ENCODE results near the gene PLCB3.

- TF ChIP-seq POLR2AphosphoS5 (IDR thresholded peaks at IDR 0.05; ENCODE audit: low read depth) (no peak), SPI1 (IDR thresholded peaks at IDR 0.05; ENCODE audit: borderline replicate concordance, low read depth) (no peak), GABPA (IDR thresholded peaks at IDR 0.05; ENCODE audit: low read depth) (no peak)
- TF ChIP-seq, protein P1, sequence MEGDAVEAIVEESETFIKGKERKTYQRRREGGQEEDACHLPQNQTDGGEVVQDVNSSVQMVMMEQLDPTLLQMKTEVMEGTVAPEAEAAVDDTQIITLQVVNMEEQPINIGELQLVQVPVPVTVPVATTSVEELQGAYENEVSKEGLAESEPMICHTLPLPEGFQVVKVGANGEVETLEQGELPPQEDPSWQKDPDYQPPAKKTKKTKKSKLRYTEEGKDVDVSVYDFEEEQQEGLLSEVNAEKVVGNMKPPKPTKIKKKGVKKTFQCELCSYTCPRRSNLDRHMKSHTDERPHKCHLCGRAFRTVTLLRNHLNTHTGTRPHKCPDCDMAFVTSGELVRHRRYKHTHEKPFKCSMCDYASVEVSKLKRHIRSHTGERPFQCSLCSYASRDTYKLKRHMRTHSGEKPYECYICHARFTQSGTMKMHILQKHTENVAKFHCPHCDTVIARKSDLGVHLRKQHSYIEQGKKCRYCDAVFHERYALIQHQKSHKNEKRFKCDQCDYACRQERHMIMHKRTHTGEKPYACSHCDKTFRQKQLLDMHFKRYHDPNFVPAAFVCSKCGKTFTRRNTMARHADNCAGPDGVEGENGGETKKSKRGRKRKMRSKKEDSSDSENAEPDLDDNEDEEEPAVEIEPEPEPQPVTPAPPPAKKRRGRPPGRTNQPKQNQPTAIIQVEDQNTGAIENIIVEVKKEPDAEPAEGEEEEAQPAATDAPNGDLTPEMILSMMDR (IDR thresholded peaks at IDR 0.05; ENCODE audit: insufficient read depth, low read length), result no peak
These were observed 24.8 kb upstream of the PLCB3 start for GRCh38 chr11:64226507-64227051.

Measured in HL-60 (cell line).